ENCODE results near the gene ILF3.

DNA sequence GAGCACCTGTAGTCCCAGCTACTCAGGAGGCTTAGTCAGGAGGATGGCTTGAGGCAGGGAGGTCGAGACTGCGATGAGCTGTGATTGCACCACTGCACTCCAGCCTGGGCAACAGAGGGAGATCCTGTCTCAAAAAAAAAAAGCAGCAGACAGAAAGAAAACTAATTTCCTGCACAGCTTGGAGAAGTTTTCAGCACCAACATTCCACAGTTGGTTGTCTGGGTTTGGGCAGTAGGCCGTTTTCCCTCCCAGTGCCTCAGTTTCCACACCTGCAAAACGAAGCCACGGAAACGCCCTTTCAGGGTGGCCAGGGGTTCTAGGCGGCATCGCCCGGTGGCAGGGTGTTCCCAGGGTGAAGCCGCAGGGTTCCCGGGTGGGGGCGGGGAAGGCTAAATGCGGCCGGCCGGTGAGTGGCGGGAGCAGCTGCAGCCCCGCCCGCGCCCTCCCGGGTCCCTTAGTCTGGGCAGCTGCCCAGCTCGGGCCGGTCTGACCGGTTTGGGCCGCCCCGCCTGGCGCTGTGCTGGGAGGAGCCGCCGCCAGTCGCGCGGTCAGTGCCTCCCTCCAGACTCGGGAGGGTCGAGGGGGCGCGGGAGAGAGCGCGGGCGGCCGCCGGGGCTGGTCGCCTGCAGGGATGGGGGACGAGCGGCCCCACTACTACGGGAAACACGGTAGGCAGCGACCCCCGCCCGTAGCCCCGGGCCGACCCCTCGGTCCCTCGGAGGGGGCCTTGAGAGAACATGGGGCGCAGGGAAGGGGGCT lies 29.0 kb upstream of the ILF3 start, which contains the start of gene SLC44A2:
- TF ChIP-seq POLR2A (IDR thresholded peaks at IDR 0.05) (no peak), CTCF (IDR thresholded peaks at IDR 0.05) (peak in 1 of 6 experiments; percentile 2)

All from adrenal gland (tissue), 5 donors.